IMR-90 (cell line): Measurements from ENCODE around the gene SLC25A33. TPM values are rescaled to one million over a fixed set of nuclear protein-coding genes. Genes with fewer than 3 reads are reported as not detected.

Experiments
- ATAC-seq: fragments of 200-7000 bp; cut with Tn5 transposase; 2 replicates; pipeline ENCODE4 v1.9.1; 2020; ENCODE audit warnings: low read depth, mild to moderate bottlenecking, moderate library complexity
- BruUV-seq: library from RNA; stranded (reverse); fragments of 400-500 nt; replicated peaks from 2 replicates; lab custom pipeline; 2021; lab: Mats Ljungman, UMichigan
- CTCF ChIA-PET: fragments of 300-600 bp; formaldehyde crosslinking; extraction: SDS; loops from one replicate; lab custom pipeline; 2021; ENCODE audit warnings: antibody characterized with exemption; lab: Yijun Ruan, JAX
- POLR2A ChIA-PET: fragments of 300-600 bp; sonication (Branson Sonifier 250); formaldehyde crosslinking; loops from one replicate; lab custom pipeline; 2022; ENCODE audit warnings: antibody characterized with exemption; ENCODE audit not compliant: unreplicated experiment; lab: Charles Lee
- DNase-seq: peaks from one replicate; pipeline ENCODE4 v3.0.0; 2013
- H2AFZ ChIP-seq: replicated peaks from 2 replicates; pipeline ENCODE3; 2013; ENCODE audit warnings: low read length, mild to moderate bottlenecking; ENCODE audit not compliant: poor library complexity
- H2AK5ac ChIP-seq: 2 replicates; pipeline ENCODE4 v1.6.1; 2013; ENCODE audit warnings: low read depth, low read length, inconsistent platforms
- H2AK9ac ChIP-seq: replicated peaks from 2 replicates; pipeline ENCODE3; 2013; ENCODE audit warnings: mild to moderate bottlenecking, low read depth, low read length, moderate library complexity; ENCODE audit not compliant: poor library complexity
- H2BK120ac ChIP-seq: 2 replicates; pipeline ENCODE4 v1.6.1; 2013; ENCODE audit warnings: low read depth, low read length, inconsistent platforms
- H2BK15ac ChIP-seq: 3 replicates; pipeline ENCODE4 v1.6.1; 2013; ENCODE audit warnings: low read depth, low read length, inconsistent platforms
- H2BK20ac ChIP-seq: 2 replicates; pipeline ENCODE4 v1.6.1; 2013; ENCODE audit warnings: low read depth, mild to moderate bottlenecking, inconsistent platforms, low read length, moderate library complexity
- H2BK5ac ChIP-seq: 2 replicates; pipeline ENCODE4 v1.6.1; 2013; ENCODE audit warnings: mild to moderate bottlenecking, low read depth, low read length, inconsistent platforms; ENCODE audit not compliant: poor library complexity, severe bottlenecking
- H3K14ac ChIP-seq: replicated peaks from 2 replicates; pipeline ENCODE4 v1.6.1; 2013; ENCODE audit warnings: low read depth, low read length, inconsistent platforms
- H3K18ac ChIP-seq: 2 replicates; pipeline ENCODE4 v1.6.1; 2013; ENCODE audit warnings: low read depth, low read length, control low read depth
- H3K23ac ChIP-seq: 2 replicates; pipeline ENCODE4 v1.6.1; 2013; ENCODE audit warnings: low read depth, low read length, inconsistent platforms
- H3K27ac ChIP-seq: 2 replicates; pipeline ENCODE4 v1.5.1; 2013; ENCODE audit warnings: mild to moderate bottlenecking, control low read depth, low read length; ENCODE audit not compliant: insufficient read depth
- H3K27me3 ChIP-seq: 2 replicates; pipeline ENCODE4 v1.6.1; 2013; ENCODE audit warnings: low read length; ENCODE audit not compliant: control insufficient read depth, insufficient read depth
- H3K36me3 ChIP-seq: 2 replicates; pipeline ENCODE4 v1.6.1; 2013; ENCODE audit warnings: low read length, mixed read lengths; ENCODE audit not compliant: control insufficient read depth, insufficient read depth
- H3K4ac ChIP-seq: 2 replicates; pipeline ENCODE4 v1.6.1; 2013; ENCODE audit warnings: low read depth, low read length, inconsistent platforms
- H3K4me1 ChIP-seq: 2 replicates; pipeline ENCODE4 v1.6.1; 2013; ENCODE audit warnings: low read length, mixed read lengths; ENCODE audit not compliant: control insufficient read depth, insufficient read depth
- H3K4me2 ChIP-seq: 2 replicates; pipeline ENCODE4 v1.6.1; 2013; ENCODE audit warnings: low read depth, mild to moderate bottlenecking, control low read depth, low read length, moderate library complexity
- H3K4me3 ChIP-seq: 2 replicates; pipeline ENCODE4 v1.5.1; 2013; ENCODE audit warnings: low read depth, mild to moderate bottlenecking, control low read depth, low read length, moderate library complexity; ENCODE audit not compliant: insufficient read depth
- H3K56ac ChIP-seq: 2 replicates; pipeline ENCODE4 v1.6.1; 2013; ENCODE audit warnings: low read length, inconsistent platforms; ENCODE audit not compliant: insufficient read depth; ENCODE audit errors: extremely low read depth
- H3K79me1 ChIP-seq, 2 experiments: 2 replicates each; pipeline ENCODE4 v1.6.1; 2013; ENCODE audit warnings: low read length in 2 of 2, inconsistent platforms in 1 of 2, low read depth in 1 of 2
- H3K9ac ChIP-seq: 2 replicates; pipeline ENCODE4 v1.6.1; 2013; ENCODE audit warnings: low read depth, low read length, control low read depth
- H3K9me1 ChIP-seq: 2 replicates; pipeline ENCODE4 v1.6.1; 2013; ENCODE audit warnings: low read length, inconsistent platforms; ENCODE audit not compliant: insufficient read depth
- H3K9me3 ChIP-seq: 2 replicates; pipeline ENCODE4 v1.6.1; 2013; ENCODE audit warnings: low read length; ENCODE audit not compliant: control insufficient read depth, insufficient read depth
- H4K20me1 ChIP-seq: 2 replicates; pipeline ENCODE4 v1.6.1; 2013; ENCODE audit warnings: low read length, inconsistent platforms; ENCODE audit not compliant: insufficient read depth
- H4K5ac ChIP-seq: 2 replicates; pipeline ENCODE4 v1.6.1; 2013; ENCODE audit warnings: mild to moderate bottlenecking, low read depth, low read length, control low read depth
- H4K8ac ChIP-seq, 2 experiments: 2 replicates each; pipeline ENCODE4 v1.6.1; 2013; ENCODE audit warnings: low read depth in 2 of 2, low read length in 2 of 2, control low read depth in 1 of 2, inconsistent platforms in 1 of 2
- H4K91ac ChIP-seq: 2 replicates; pipeline ENCODE4 v1.6.1; 2013; ENCODE audit warnings: low read depth, low read length, inconsistent platforms; ENCODE audit not compliant: insufficient read depth
- CEBPB ChIP-seq: IDR thresholded peaks from 2 replicates; pipeline ENCODE4 v1.6.1; 2012; ENCODE audit warnings: low read depth, low read length, improper control_type of control experiment
- FOS ChIP-seq: fragments of 150-350 bp; IDR thresholded peaks from 2 replicates; pipeline ENCODE4 v1.6.1; 2016; ENCODE audit warnings: low read depth, low read length
- MAZ ChIP-seq: IDR thresholded peaks from 2 replicates; pipeline ENCODE4 v1.6.1; 2012; ENCODE audit warnings: low read depth, mild to moderate bottlenecking, low read length, improper control_type of control experiment, moderate library complexity, borderline replicate concordance
- RCOR1 ChIP-seq: IDR thresholded peaks from 2 replicates; pipeline ENCODE4 v1.6.1; 2012; ENCODE audit warnings: mild to moderate bottlenecking, low read length, improper control_type of control experiment; ENCODE audit not compliant: insufficient replicate concordance
- USF2 ChIP-seq: fragments of 150-350 bp; IDR thresholded peaks from 2 replicates; pipeline ENCODE4 v1.6.1; 2017; ENCODE audit warnings: mild to moderate bottlenecking, antibody characterized with exemption, low read length, low read depth
- WGBS, 2 experiments: methylation state at CpG; one replicate each; pipeline versions ENCODE4 v1.1.5 to v1.1.7; 2013; ENCODE audit warnings: missing lambda C conversion rate in 2 of 2; ENCODE audit not compliant: insufficient read length in 1 of 2; ENCODE audit errors: extremely low coverage in 2 of 2; 5-methylcytosine and 5-hydroxymethylcytosine counted together
- dilution Hi-C: fragments of 300-500 bp; cut with HindIII; formaldehyde crosslinking; loops from one replicate; pipeline ENCODE4 v1.14.3; 2018; ENCODE audit warnings: low sequenced_read_pairs; ENCODE audit not compliant: unreplicated experiment
- in situ Hi-C: fragments of 300-500 bp; cut with MboI; formaldehyde crosslinking; loops from 3 replicates; pipeline ENCODE4 v1.14.3; 2019; ENCODE audit warnings: low sequenced_read_pairs, inconsistent platforms, mixed read lengths
- intact Hi-C: fragments of 100-400 bp; cut with micrococcal nuclease; formaldehyde crosslinking; loops from 2 replicates; pipeline ENCODE4 v1.10.0; 2022
- polyA plus RNA-seq, 3 experiments: library from polyadenylated mRNA; depleted of rRNA; stranded (reverse); fragments of >200 nt; gene quantifications; 2 replicates each; pipeline ENCODE4 v1.2.3, GENCODE V29; 2012; ENCODE audit warnings: low replicate concordance in 1 of 3
- total RNA-seq: library from RNA; depleted of rRNA; stranded (reverse); fragments of >200 nt; gene quantifications from 2 replicates; pipeline ENCODE4 v1.2.3, GENCODE V29; 2012

SLC25A33 gene
- total and polyA plus RNA-seq, 2 of the 4 experiments (the other 2 are of a cell fraction), result 2.5 to 3.0 TPM

GRCh38 chr1:9604836-9605235 is 65.6 kb downstream of the SLC25A33 start (continued):
- TF ChIP-seq USF2 (no peak), FOS (no peak)

- H2AK5ac ChIP-seq, result no peak overlapping the region
- ATAC-seq, result no peak
- no peak overlapping the region for H2BK120ac ChIP-seq
- no peak overlapping the region for H3K4me2 ChIP-seq
- no peak overlapping the region for H2AFZ ChIP-seq
- H3K56ac ChIP-seq, result no peak overlapping the region
- no peak overlapping the region for H3K27ac ChIP-seq
- BruUV-seq, result no TSS peak
- H3K36me3 ChIP-seq, result peaks cover 25% of the 10 kb centered on the region
- H3K9ac ChIP-seq, result no peak overlapping the region
- no peaks in the 10 kb centered on the region for H3K79me1 ChIP-seq
- no peak overlapping the region for H2BK20ac ChIP-seq
- WGBS, 2 experiments, result 100% methylated on average over 2 of the region's 14 CpGs; no CpG with 5 or more reads in 1 of the 2 experiments
- H3K4me1 ChIP-seq, result no peaks in the 10 kb centered on the region; the same call in 1 of the 2 replicates
- no peak overlapping the region for H2AK9ac ChIP-seq
- H3K27me3 ChIP-seq, result no peaks in the 10 kb centered on the region
- no peak overlapping the region for H3K18ac ChIP-seq
- TF ChIP-seq RCOR1, result no peak
- no peak for TF ChIP-seq MAZ
- no peak for TF ChIP-seq CEBPB
- TF ChIP-seq USF2, result no peak
- no peak overlapping the region for H3K23ac ChIP-seq
- H3K9me3 ChIP-seq, result no peaks in the 10 kb centered on the region
- in situ Hi-C loops, result no loop called here
- no peak for DNase-seq
- no peak overlapping the region for H4K91ac ChIP-seq
- no peaks in the 10 kb centered on the region for H3K9me1 ChIP-seq
- H4K5ac ChIP-seq, result no peak overlapping the region
- H4K20me1 ChIP-seq, result no peaks in the 10 kb centered on the region; the same call in 1 of the 2 replicates
- no peak overlapping the region for H3K14ac ChIP-seq
- no peak overlapping the region for H4K8ac ChIP-seq
- no peak overlapping the region for H2BK5ac ChIP-seq
- dilution Hi-C loops, result no loop called here
- H3K4me3 ChIP-seq, result no peak overlapping the region
- ChIA-PET CTCF (no interaction called here), POLR2A (no interaction called here)
- no peak overlapping the region for H3K4ac ChIP-seq
- H2BK15ac ChIP-seq, result no peak overlapping the region
- intact Hi-C loops, result no loop called here
These were observed 66.7 kb downstream of the SLC25A33 start for GRCh38 chr1:9605946-9606455.
